Small intestine (tissue), 7 donors: Measurements from ENCODE around the gene TEKT2. TPM values are rescaled to one million over a fixed set of nuclear protein-coding genes. Genes with fewer than 3 reads are reported as not detected.

Experiments
- DNase-seq, 2 donors: peaks; one replicate each; pipeline versions ENCODE4 v3.0.0 to v3.0.0-alpha.2; 2013
- FAIRE-seq: peaks from 2 replicates; lab custom pipeline; 2012; peaks lifted over from hg19 to GRCh38; lab: Jason Lieb, UNC
- H3K27ac ChIP-seq, 3 donors: one replicate each; pipeline ENCODE4 v1.5.1; 2013; ENCODE audit warnings: low read length in 2 of 3, mild to moderate bottlenecking in 2 of 3, control low read depth in 1 of 3, inconsistent platforms in 1 of 3, low read depth in 1 of 3, moderate library complexity in 1 of 3
- H3K27me3 ChIP-seq, 3 donors: one replicate each; pipeline ENCODE4 v1.6.1; 2013; ENCODE audit warnings: low read length in 3 of 3, inconsistent platforms in 1 of 3; ENCODE audit not compliant: control insufficient read depth in 3 of 3, insufficient read depth in 3 of 3
- H3K36me3 ChIP-seq, 3 donors: one replicate each; pipeline ENCODE4 v1.6.1; 2013; ENCODE audit warnings: low read length in 3 of 3, inconsistent platforms in 1 of 3, low read depth in 1 of 3, mild to moderate bottlenecking in 1 of 3, moderate library complexity in 1 of 3; ENCODE audit not compliant: control insufficient read depth in 3 of 3, insufficient read depth in 2 of 3
- H3K4me1 ChIP-seq, 3 donors: one replicate each; pipeline ENCODE4 v1.6.1; 2013; ENCODE audit warnings: low read length in 2 of 3, inconsistent platforms in 1 of 3, low read depth in 1 of 3, mild to moderate bottlenecking in 1 of 3, moderate library complexity in 1 of 3; ENCODE audit not compliant: control insufficient read depth in 3 of 3, insufficient read depth in 2 of 3
- H3K4me3 ChIP-seq, 3 donors: one replicate each; pipeline ENCODE4 v1.5.1; 2013; ENCODE audit warnings: low read length in 3 of 3, control low read depth in 1 of 3, inconsistent platforms in 1 of 3, low read depth in 1 of 3, mild to moderate bottlenecking in 1 of 3, moderate library complexity in 1 of 3
- H3K9me3 ChIP-seq, 2 donors: one replicate each; pipeline ENCODE4 v1.6.1; 2013; ENCODE audit warnings: low read depth in 1 of 2, low read length in 1 of 2; ENCODE audit not compliant: control insufficient read depth in 2 of 2, insufficient read depth in 1 of 2
- WGBS, 3 donors: extraction: QIAGEN DNeasy Blood & Tissue Kit; methylation state at CpG; one replicate each; pipeline ENCODE4 v1.1.7; 2013; 5-methylcytosine and 5-hydroxymethylcytosine counted together
- polyA plus RNA-seq, 4 donors: library from polyadenylated mRNA; stranded (reverse) in 3 of 4; unstranded in 1 of 4; fragments of 200-250 nt in 3 of 4; fragments of 120-200 nt in 1 of 4; gene quantifications; one replicate each; pipeline versions ENCODE4 v1.2.1 to v1.2.3, GENCODE V29; 2013
- donor health status: healthy with polysubstance abuse.
- donor health status: control.
- donor health status: control.
- donor health status: Bipolar disorder and iron deficiency.
- donor health status: healthy.

Gene TEKT2
- polyA plus RNA-seq, 4 donors, result 0.18 to 0.44 TPM; not detected in 2

GRCh38 chr1:36095760-36096405 lies 12.0 kb downstream of the TEKT2 start:
- Histone ChIP-seq H3K27ac (no peak overlapping the region), H3K4me1 (peaks cover 0 to 18% (median 0%) of the 10 kb centered on the region in 3 donors), H3K4me3 (no peak overlapping the region), H3K9me3 (no peaks in the 10 kb centered on the region), H3K27me3 (no peaks in the 10 kb centered on the region), H3K36me3 (peaks cover 9 to 60% (median 14%) of the 10 kb centered on the region in 3 donors)
- DNase-seq, result no peak
- whole genome bisulfite sequencing, 3 donors, result 66 to 82% (median 80%) methylated on average over 15 of the region's 15 CpGs
- no peak for FAIRE-seq

- no peak for DNase-seq
- peaks cover 9 to 51% (median 14%) of the 10 kb centered on the region in 3 donors for H3K36me3 ChIP-seq
- no peaks in the 10 kb centered on the region for H3K9me3 ChIP-seq
- peaks cover 0 to 14% (median 0%) of the 10 kb centered on the region in 3 donors for H3K4me1 ChIP-seq
- H3K27me3 ChIP-seq, result no peaks in the 10 kb centered on the region
- H3K4me3 ChIP-seq, result no peak overlapping the region
- no peak overlapping the region for H3K27ac ChIP-seq
- 73 to 79% (median 78%) methylated on average over 16 of the region's 16 CpGs for WGBS, 3 donors
- no peak for FAIRE-seq
These were observed 12.9 kb downstream of the TEKT2 start for GRCh38 chr1:36096500-36097432.

GRCh38 chr1:36097693-36098585 lies 14.0 kb downstream of the TEKT2 start:
- H3K9me3 ChIP-seq, result no peaks in the 10 kb centered on the region
- WGBS, 3 donors, result 85 to 91% (median 90%) methylated on average over 29 to 33 of the region's 33 CpGs
- peaks cover 0 to 14% (median 0%) of the 10 kb centered on the region in 3 donors for H3K4me1 ChIP-seq
- H3K27me3 ChIP-seq, result no peaks in the 10 kb centered on the region
- no peak for FAIRE-seq
- H3K4me3 ChIP-seq, result no peak overlapping the region
- peaks cover 9 to 39% (median 11%) of the 10 kb centered on the region in 3 donors for H3K36me3 ChIP-seq
- H3K27ac ChIP-seq, result no peak overlapping the region
- no peak for DNase-seq

- Histone ChIP-seq H3K27me3 (no peaks in the 10 kb centered on the region), H3K27ac (no peak overlapping the region), H3K36me3 (peaks cover 2 to 30% (median 6%) of the 10 kb centered on the region in 3 donors), H3K9me3 (no peaks in the 10 kb centered on the region), H3K4me3 (no peak overlapping the region), H3K4me1 (peaks cover 0 to 14% (median 0%) of the 10 kb centered on the region in 3 donors)
- 77 to 81% (median 78%) methylated on average over 10 to 13 of the region's 13 CpGs for WGBS, 3 donors
- DNase-seq (no peak), FAIRE-seq (no peak)
These were observed 14.9 kb downstream of the TEKT2 start for GRCh38 chr1:36098650-36099365.

- DNase-seq (peak; percentile 74 to 84), FAIRE-seq (no peak)
- Histone ChIP-seq H3K4me3 (no peak overlapping the region), H3K27ac (no peak overlapping the region), H3K27me3 (no peaks in the 10 kb centered on the region), H3K4me1 (peaks cover 0 to 14% (median 0%) of the 10 kb centered on the region in 3 donors), H3K9me3 (no peaks in the 10 kb centered on the region), H3K36me3 (peaks cover under 1 to 20% (median 6%) of the 10 kb centered on the region in 3 donors)
- WGBS, 3 donors, result 6 to 26% (median 20%) methylated on average over 12 to 18 of the region's 18 CpGs
These were observed 15.9 kb downstream of the TEKT2 start for GRCh38 chr1:36099681-36100341.

- peaks cover 0 to 18% (median 6%) of the 10 kb centered on the region in 3 donors for H3K36me3 ChIP-seq
- no peak overlapping the region for H3K27ac ChIP-seq
- H3K27me3 ChIP-seq, result no peaks in the 10 kb centered on the region
- WGBS, 3 donors, result 63 to 72% (median 64%) methylated on average over 6 of the region's 6 CpGs
- H3K9me3 ChIP-seq, result no peaks in the 10 kb centered on the region
- peaks cover 0 to 14% (median 0%) of the 10 kb centered on the region in 3 donors for H3K4me1 ChIP-seq
- no peak for FAIRE-seq
- H3K4me3 ChIP-seq, result no peak overlapping the region
- no peak for DNase-seq
These were observed 16.5 kb downstream of the TEKT2 start for GRCh38 chr1:36100376-36100775.

GRCh38 chr1:36101546-36101945 lies 17.7 kb downstream of the TEKT2 start:
- no peak for FAIRE-seq
- Histone ChIP-seq H3K27ac (no peak overlapping the region), H3K9me3 (no peaks in the 10 kb centered on the region), H3K27me3 (no peaks in the 10 kb centered on the region), H3K4me1 (peaks cover 0 to 14% (median 0%) of the 10 kb centered on the region in 3 donors), H3K4me3 (no peak overlapping the region), H3K36me3 (peaks cover 0 to 9% (median 0%) of the 10 kb centered on the region in 3 donors)
- DNase-seq, result no peak
- 94 to 97% (median 95%) methylated on average over 5 of the region's 5 CpGs for WGBS, 3 donors
